IPS DF 4.7 (cell line): Measurements from ENCODE around the gene CADPS.

ENCODE experiments used
- DNase-seq: peaks from one replicate; pipeline ENCODE4 v3.0.0-alpha.2; 2013; ENCODE audit warnings: low spot score; ENCODE audit errors: extremely low read depth

CADPS gene

GRCh38 chr3:62446337-62446940 lies 428.8 kb downstream of the CADPS start:
- DNase-seq = no peak

- DNase-seq = no peak
Observed at GRCh38 chr3:62445275-62445674, 429.9 kb downstream of the CADPS start.

- DNase-seq = no peak
Observed at GRCh38 chr3:62439978-62440377, 435.2 kb downstream of the CADPS start.

GRCh38 chr3:62439176-62439813 lies 435.9 kb downstream of the CADPS start:
- DNase-seq = no peak

- DNase-seq = no peak
Observed at GRCh38 chr3:62436785-62437184, 438.4 kb downstream of the CADPS start.

GRCh38 chr3:62433396-62433795 lies 441.8 kb downstream of the CADPS start:
- DNase-seq = no peak

- DNase-seq = no peak
Observed at GRCh38 chr3:62421207-62421606, 454.0 kb downstream of the CADPS start.

GRCh38 chr3:62416144-62416543 lies 459.1 kb downstream of the CADPS start:
- no peak for DNase-seq

GRCh38 chr3:62415312-62415801 lies 459.9 kb downstream of the CADPS start:
- peak; percentile 58 for DNase-seq

GRCh38 chr3:62414786-62415185 lies 460.4 kb downstream of the CADPS start:
- DNase-seq = peak; percentile 19

- DNase-seq = no peak
Observed at GRCh38 chr3:62413687-62414086, 461.5 kb downstream of the CADPS start.

- DNase-seq = no peak
Observed at GRCh38 chr3:62406945-62407344, 468.3 kb downstream of the CADPS start.

- DNase-seq = no peak
Observed at GRCh38 chr3:62405566-62405965, 469.6 kb downstream of the CADPS start.

GRCh38 chr3:62405135-62405534 lies 470.1 kb downstream of the CADPS start:
- no peak for DNase-seq

GRCh38 chr3:62404321-62404720 lies 470.9 kb downstream of the CADPS start:
- DNase-seq = no peak

- DNase-seq = no peak
Observed at GRCh38 chr3:62403765-62404164, 471.5 kb downstream of the CADPS start.

GRCh38 chr3:62392626-62393292 lies 482.5 kb downstream of the CADPS start:
- no peak for DNase-seq

- DNase-seq = no peak
Observed at GRCh38 chr3:62387251-62387650, 488.0 kb downstream of the CADPS start.

- no peak for DNase-seq
Observed at GRCh38 chr3:62379321-62379798, 495.9 kb downstream of the CADPS start.

GRCh38 chr3:62378921-62379320 lies 496.3 kb downstream of the CADPS start:
- no peak for DNase-seq

GRCh38 chr3:62378311-62378789 lies 496.9 kb downstream of the CADPS start:
- DNase-seq = no peak
